Activated CD4-positive, alpha-beta T cell treated with anti-CD3 and anti-CD28 coated beads for 48 hours (primary cell): Measurements from ENCODE around the gene TMEM30B.
"Not testable (repeated sequence)": the region's sequence is repeated elsewhere in the genome, so short reads cannot be mapped to it uniquely, and the experiment has no call there.

Source experiments
- DNase-seq: peaks from one replicate; pipeline ENCODE4 v3.0.0-alpha.2; 2020

TMEM30B gene

GRCh38 chr14:61264010-61264571, 17.0 kb downstream of the TMEM30B start:
- DNase-seq: no peak

GRCh38 chr14:61262082-61262481, 19.1 kb downstream of the TMEM30B start:
- DNase-seq: no peak

- DNase-seq: no peak
Observed at GRCh38 chr14:61260939-61261776, 20.0 kb downstream of the TMEM30B start.

GRCh38 chr14:61258985-61259384, 22.2 kb downstream of the TMEM30B start:
- DNase-seq: no peak

- no peak for DNase-seq
Observed at GRCh38 chr14:61257469-61258057, 23.6 kb downstream of the TMEM30B start.

GRCh38 chr14:61256826-61257468, 24.2 kb downstream of the TMEM30B start:
- no peak for DNase-seq

GRCh38 chr14:61255968-61256367, 25.2 kb downstream of the TMEM30B start:
- DNase-seq: no peak

- DNase-seq: no peak
Observed at GRCh38 chr14:61254808-61255526, 26.2 kb downstream of the TMEM30B start.

GRCh38 chr14:61253064-61253738, 27.9 kb downstream of the TMEM30B start:
- DNase-seq: no peak

GRCh38 chr14:61252369-61253063, 28.6 kb downstream of the TMEM30B start:
- peak; percentile 71 for DNase-seq

GRCh38 chr14:61250063-61250462, 31.1 kb downstream of the TMEM30B start:
- DNase-seq: no peak

GRCh38 chr14:61247935-61248334, 33.2 kb downstream of the TMEM30B start:
- DNase-seq: no peak

- no peak for DNase-seq
Observed at GRCh38 chr14:61246721-61247120, 34.4 kb downstream of the TMEM30B start.

- DNase-seq: no peak
Observed at GRCh38 chr14:61244009-61244408, 37.1 kb downstream of the TMEM30B start.

- no peak for DNase-seq
Observed at GRCh38 chr14:61240206-61240605, 40.9 kb downstream of the TMEM30B start.

- not testable (repeated sequence) for DNase-seq
Observed at GRCh38 chr14:61239285-61239684, 41.9 kb downstream of the TMEM30B start.

- DNase-seq: no peak
Observed at GRCh38 chr14:61238611-61239245, 42.4 kb downstream of the TMEM30B start.

GRCh38 chr14:61234215-61234916, 46.8 kb downstream of the TMEM30B start:
- DNase-seq: peak; percentile 10

GRCh38 chr14:61233436-61233956, 47.6 kb downstream of the TMEM30B start:
- DNase-seq: no peak

GRCh38 chr14:61231810-61232209, 49.3 kb downstream of the TMEM30B start:
- DNase-seq: no peak
